Measurements from ENCODE around the gene CTRB1. TPM values are rescaled to one million over a fixed set of nuclear protein-coding genes. Genes with fewer than 3 reads are reported as not detected.
"Not testable (repeated sequence)": the region's sequence is repeated elsewhere in the genome, so short reads cannot be mapped to it uniquely, and the experiment has no call there.

Gene CTRB1
- total RNA-seq, 6 experiments from 2014 or later: not detected

GRCh38 chr16:75206749-75207451 is 11.9 kb upstream of the CTRB1 start, which contains the start of gene CTRB2:
TSS of gene CTRB2 (minus strand) at chr16:75207161. CDS start at chr16:75207141, 20 bp downstream.
- DNase-seq: no peak
- no peaks in the 10 kb centered on the region for H3K36me3 Mint-ChIP-seq (ENCODE audit: low read depth)
- no peak for TF ChIP-seq CTCF (IDR thresholded peaks at IDR 0.05)
- H3K27ac Mint-ChIP-seq: peak within 1 kb of the TSS; percentile 21; the same call in 1 of the 2 replicates
- H3K4me1 Mint-ChIP-seq (ENCODE audit: low read depth): no peaks in the 10 kb centered on the region
- H3K4me3 Mint-ChIP-seq: peak within 1 kb of the TSS; percentile 46; the same call in 1 of the 2 replicates
- H3K9me3 Mint-ChIP-seq: no peaks in the 10 kb centered on the region
- peaks cover 35% of the 10 kb centered on the region for H3K27me3 Mint-ChIP-seq (ENCODE audit: insufficient read depth)

GRCh38 chr16:75207831-75208230 is 11.0 kb upstream of the CTRB1 start:
- no peak for TF ChIP-seq CTCF (IDR thresholded peaks at IDR 0.05)
- Mint-ChIP-seq H3K4me3 (peak overlapping the region; percentile 46; the same call in 1 of the 2 replicates), H3K4me1 (ENCODE audit: low read depth) (no peaks in the 10 kb centered on the region), H3K36me3 (ENCODE audit: low read depth) (no peaks in the 10 kb centered on the region), H3K27me3 (ENCODE audit: insufficient read depth) (peaks cover 35% of the 10 kb centered on the region), H3K9me3 (no peaks in the 10 kb centered on the region), H3K27ac (no peak overlapping the region; the same call in 1 of the 2 replicates)
- no peak for DNase-seq

- Mint-ChIP-seq H3K4me3 (no peak overlapping the region; the same call in 1 of the 2 replicates), H3K27me3 (ENCODE audit: insufficient read depth) (peaks cover 37% of the 10 kb centered on the region), H3K36me3 (ENCODE audit: low read depth) (no peaks in the 10 kb centered on the region), H3K9me3 (no peaks in the 10 kb centered on the region), H3K4me1 (ENCODE audit: low read depth) (no peaks in the 10 kb centered on the region), H3K27ac (no peak overlapping the region)
- TF ChIP-seq CTCF (IDR thresholded peaks at IDR 0.05): no peak
- DNase-seq: no peak
Measured at GRCh38 chr16:75208242-75208825, 10.5 kb upstream of the CTRB1 start.

GRCh38 chr16:75208861-75209505 is 9.8 kb upstream of the CTRB1 start:
- Mint-ChIP-seq H3K4me3 (no peak overlapping the region; the same call in 1 of the 2 replicates), H3K9me3 (no peaks in the 10 kb centered on the region), H3K4me1 (ENCODE audit: low read depth) (no peaks in the 10 kb centered on the region), H3K27me3 (ENCODE audit: insufficient read depth) (peaks cover 41% of the 10 kb centered on the region), H3K36me3 (ENCODE audit: low read depth) (no peaks in the 10 kb centered on the region), H3K27ac (no peak overlapping the region)
- TF ChIP-seq CTCF (IDR thresholded peaks at IDR 0.05): no peak
- DNase-seq: no peak

GRCh38 chr16:75209514-75209913 is 9.3 kb upstream of the CTRB1 start:
- not testable (repeated sequence) for H3K4me1 Mint-ChIP-seq (ENCODE audit: low read depth); DNase-seq; H3K36me3 Mint-ChIP-seq (ENCODE audit: low read depth); H3K27ac Mint-ChIP-seq; H3K9me3 Mint-ChIP-seq; H3K4me3 Mint-ChIP-seq
- H3K27me3 Mint-ChIP-seq (ENCODE audit: insufficient read depth): peaks cover 41% of the 10 kb centered on the region

GRCh38 chr16:75209944-75210343 is 8.8 kb upstream of the CTRB1 start:
- Mint-ChIP-seq H3K36me3 (ENCODE audit: low read depth) (no peaks in the 10 kb centered on the region), H3K9me3 (no peaks in the 10 kb centered on the region), H3K4me1 (ENCODE audit: low read depth) (no peaks in the 10 kb centered on the region), H3K27ac (no peak overlapping the region), H3K27me3 (ENCODE audit: insufficient read depth) (peaks cover 41% of the 10 kb centered on the region), H3K4me3 (no peak overlapping the region)
- no peak for TF ChIP-seq CTCF (IDR thresholded peaks at IDR 0.05)
- no peak for DNase-seq

GRCh38 chr16:75211286-75211685 is 7.5 kb upstream of the CTRB1 start:
- H3K27ac Mint-ChIP-seq; DNase-seq; H3K36me3 Mint-ChIP-seq (ENCODE audit: low read depth); H3K9me3 Mint-ChIP-seq; H3K4me3 Mint-ChIP-seq; H3K4me1 Mint-ChIP-seq (ENCODE audit: low read depth): not testable (repeated sequence)
- peaks cover 39% of the 10 kb centered on the region for H3K27me3 Mint-ChIP-seq (ENCODE audit: insufficient read depth)

Data from HFFc6 (cell line).